Right lobe of liver (tissue), 6 donors: ENCODE measurements around the gene ALDH2. TPM values are rescaled to one million over a fixed set of nuclear protein-coding genes. Genes with fewer than 3 reads are reported as not detected.

ENCODE experiments used
- ATAC-seq, 4 donors: fragments of 200-7000 bp; cut with Tn5 transposase; one replicate each; pipeline ENCODE4 v1.9.1; 2020; ENCODE audit warnings: mild to moderate bottlenecking in 4 of 4, moderate library complexity in 4 of 4
- DNase-seq, 3 donors: peaks; one replicate each; pipeline ENCODE4 v3.0.0-alpha.2; 2020
- H3K27ac ChIP-seq, 3 donors: fragments of 200-600 bp; one replicate each; pipeline ENCODE4 v1.8.0; 2022
- H3K27me3 ChIP-seq, 2 donors: fragments of 200-600 bp; one replicate each; pipeline ENCODE4 v1.8.0; 2022
- H3K36me3 ChIP-seq, 4 donors: fragments of 200-600 bp; sonication (generic) in 1 of 4; one replicate each; pipeline versions ENCODE4 v1.5.1 to v1.8.0; 2017 to 2022; ENCODE audit warnings: control low read depth in 1 of 4
- H3K4me1 ChIP-seq, 4 donors: fragments of 200-600 bp; sonication (generic) in 1 of 4; one replicate each; pipeline versions ENCODE4 v1.5.1 to v1.8.0; 2017 to 2022; ENCODE audit warnings: control low read depth in 1 of 4
- H3K4me3 ChIP-seq, 3 donors: fragments of 200-600 bp; one replicate each; pipeline ENCODE4 v1.8.0; 2022
- H3K9me3 ChIP-seq, 4 donors: fragments of 200-600 bp; sonication (generic) in 1 of 4; one replicate each; pipeline versions ENCODE4 v1.5.1 to v1.8.0; 2017 to 2022; ENCODE audit warnings: control low read depth in 1 of 4
- POLR2A ChIP-seq: fragments of 450-650 bp; IDR thresholded peaks from one replicate; pipeline ENCODE4 v1.6.1; 2017; ENCODE audit warnings: antibody characterized with exemption, mild to moderate bottlenecking
- WGBS: methylation state at CpG from one replicate; pipeline ENCODE4 v1.1.6; 2018; ENCODE audit warnings: low coverage, low lambda C conversion rate; ENCODE audit not compliant: insufficient coverage; ENCODE audit errors: missing lambda C conversion rate; 5-methylcytosine and 5-hydroxymethylcytosine counted together
- intact Hi-C, 2 donors: fragments of 100-400 bp; cut with DNase I; formaldehyde crosslinking; loops; one replicate each; pipeline versions ENCODE4 v1.11.2 to v1.14.1; 2022
- total RNA-seq, 6 experiments: library from RNA; depleted of rRNA in 2 of 6; stranded (reverse); fragments of >200 nt in 2 of 6; fragmentation: NEBNext Ultra II Directional in 3 of 6; extraction: Animal tissue kit (Norgen Biotek cat#: 25700) in 3 of 6; gene quantifications; one replicate each; pipeline versions ENCODE4 v1.1.0 to v1.2.4, GENCODE V29; 2016 to 2023
- TF ChIP-seq, protein P1 (sequence below), 4 donors: fragments of 200-600 bp in 3 of 4; fragments of 450-650 bp in 1 of 4; IDR thresholded peaks; one replicate each; pipeline versions ENCODE4 v1.5.1 to v1.8.0; 2016 to 2022; ENCODE audit warnings: antibody characterized with exemption in 4 of 4, mild to moderate bottlenecking in 2 of 4
- donor health status: DM: no; HTN: yes; CAD: no.
- donor health status: DM: no; HTN: no; CAD: no.
- donor health status: DM: no; HTN: no; CAD: no.
- donor health status: DM: no; HTN: yes; CAD: no.
- donor health status: DM: no; HTN: yes; CAD: no.

ALDH2 gene
- total RNA-seq, 6 experiments from 2014 or later, result 287 to 1,060 (median 749) TPM

DNA sequence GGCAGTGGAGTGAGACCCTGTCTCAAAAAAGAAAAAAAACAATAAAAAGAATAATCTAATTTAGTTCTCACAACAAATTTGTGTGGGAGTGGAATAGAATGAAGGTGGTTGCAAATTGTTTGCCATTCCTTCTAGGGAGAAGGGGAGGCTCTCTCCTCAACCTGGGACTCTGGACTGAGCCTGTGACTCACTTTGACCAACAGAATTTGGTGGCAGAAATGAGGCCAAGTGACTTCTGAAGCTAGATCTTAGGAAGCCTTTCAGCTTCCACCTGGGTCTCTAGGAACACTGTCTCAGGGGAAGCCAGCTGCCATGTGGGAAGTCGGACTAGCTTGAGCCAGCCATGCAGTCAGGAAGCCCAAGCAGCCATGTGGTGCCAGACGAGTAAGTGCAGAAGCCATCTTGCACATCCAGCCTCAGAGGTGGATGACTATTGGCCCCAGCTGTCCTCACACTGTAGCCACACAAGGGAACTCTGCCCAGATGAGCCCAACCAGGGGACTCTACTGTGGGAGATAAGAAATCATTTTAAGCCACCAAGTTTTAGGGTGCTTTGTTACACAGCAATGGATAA is 14.4 kb downstream of the ALDH2 start:
- peaks cover 0 to 92% (median 46%) of the 10 kb centered on the region in 4 donors for H3K4me1 ChIP-seq
- no peaks in the 10 kb centered on the region for H3K27me3 ChIP-seq
- no peak for ATAC-seq
- no peak overlapping the region for H3K27ac ChIP-seq
- peaks cover 0 to 54% (median 22%) of the 10 kb centered on the region in 4 donors for H3K36me3 ChIP-seq
- no peaks in the 10 kb centered on the region for H3K9me3 ChIP-seq
- no peak for DNase-seq
- TF ChIP-seq POLR2A, result no peak
- no CpG with 5 or more reads among the region's 2 CpGs for WGBS
- H3K4me3 ChIP-seq, result no peak overlapping the region
- intact Hi-C loops, result no loop called here

DNA sequence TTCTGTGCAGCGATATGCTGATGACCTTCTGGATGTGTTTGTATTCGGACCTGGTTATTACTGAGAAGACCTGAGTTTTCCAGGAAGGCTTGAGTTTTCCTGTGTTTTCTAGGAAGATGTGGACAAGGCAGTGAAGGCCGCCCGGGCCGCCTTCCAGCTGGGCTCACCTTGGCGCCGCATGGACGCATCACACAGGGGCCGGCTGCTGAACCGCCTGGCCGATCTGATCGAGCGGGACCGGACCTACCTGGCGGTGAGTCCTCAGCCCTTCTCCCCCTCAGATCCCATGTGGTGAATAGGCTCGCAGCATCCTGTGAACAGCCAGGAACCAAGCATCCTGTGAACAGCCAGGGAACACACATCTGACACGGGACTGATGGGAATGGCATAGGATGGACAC is 16.3 kb downstream of the ALDH2 start:
- no peaks in the 10 kb centered on the region for H3K9me3 ChIP-seq
- DNase-seq (peak in 1 of 3 donors; percentile 65), ATAC-seq (peak in 1 of 4 donors; percentile 18)
- intact Hi-C loops, result no loop called here
- H3K27me3 ChIP-seq, result no peaks in the 10 kb centered on the region
- peak overlapping the region in 1 of 3 donors; percentile 55 for H3K27ac ChIP-seq
- H3K36me3 ChIP-seq, result peaks cover 0 to 59% (median 22%) of the 10 kb centered on the region in 4 donors
- H3K4me3 ChIP-seq, result no peak overlapping the region
- TF ChIP-seq, protein P1, sequence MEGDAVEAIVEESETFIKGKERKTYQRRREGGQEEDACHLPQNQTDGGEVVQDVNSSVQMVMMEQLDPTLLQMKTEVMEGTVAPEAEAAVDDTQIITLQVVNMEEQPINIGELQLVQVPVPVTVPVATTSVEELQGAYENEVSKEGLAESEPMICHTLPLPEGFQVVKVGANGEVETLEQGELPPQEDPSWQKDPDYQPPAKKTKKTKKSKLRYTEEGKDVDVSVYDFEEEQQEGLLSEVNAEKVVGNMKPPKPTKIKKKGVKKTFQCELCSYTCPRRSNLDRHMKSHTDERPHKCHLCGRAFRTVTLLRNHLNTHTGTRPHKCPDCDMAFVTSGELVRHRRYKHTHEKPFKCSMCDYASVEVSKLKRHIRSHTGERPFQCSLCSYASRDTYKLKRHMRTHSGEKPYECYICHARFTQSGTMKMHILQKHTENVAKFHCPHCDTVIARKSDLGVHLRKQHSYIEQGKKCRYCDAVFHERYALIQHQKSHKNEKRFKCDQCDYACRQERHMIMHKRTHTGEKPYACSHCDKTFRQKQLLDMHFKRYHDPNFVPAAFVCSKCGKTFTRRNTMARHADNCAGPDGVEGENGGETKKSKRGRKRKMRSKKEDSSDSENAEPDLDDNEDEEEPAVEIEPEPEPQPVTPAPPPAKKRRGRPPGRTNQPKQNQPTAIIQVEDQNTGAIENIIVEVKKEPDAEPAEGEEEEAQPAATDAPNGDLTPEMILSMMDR (IDR thresholded peaks at IDR 0.05), result no peak
- TF ChIP-seq POLR2A, result no peak
- H3K4me1 ChIP-seq, result peaks cover 0 to 92% (median 38%) of the 10 kb centered on the region in 4 donors
- WGBS, result 48% methylated on average over 11 of the region's 17 CpGs

DNA sequence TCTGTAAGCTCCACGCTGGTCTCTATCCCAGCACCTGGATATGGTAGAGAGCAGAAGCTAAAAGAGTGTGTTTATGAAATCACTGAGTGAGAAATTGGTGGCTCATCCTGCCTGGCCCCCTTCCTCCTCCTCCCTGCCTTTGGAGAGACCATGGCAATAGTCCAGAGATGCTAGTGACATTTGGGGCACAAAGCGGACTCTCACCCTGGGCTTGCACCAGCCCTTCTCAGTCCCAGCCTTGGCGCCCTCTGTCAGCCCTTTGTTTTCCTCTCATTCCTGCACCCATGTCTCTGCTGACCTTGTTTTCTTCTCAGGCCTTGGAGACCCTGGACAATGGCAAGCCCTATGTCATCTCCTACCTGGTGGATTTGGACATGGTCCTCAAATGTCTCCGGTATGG is 18.2 kb downstream of the ALDH2 start:
- peak in 2 of 3 donors; percentile 73 to 78 for DNase-seq
- WGBS, result 49% methylated on average over 4 of the region's 4 CpGs
- intact Hi-C loops, result no loop called here

DNA sequence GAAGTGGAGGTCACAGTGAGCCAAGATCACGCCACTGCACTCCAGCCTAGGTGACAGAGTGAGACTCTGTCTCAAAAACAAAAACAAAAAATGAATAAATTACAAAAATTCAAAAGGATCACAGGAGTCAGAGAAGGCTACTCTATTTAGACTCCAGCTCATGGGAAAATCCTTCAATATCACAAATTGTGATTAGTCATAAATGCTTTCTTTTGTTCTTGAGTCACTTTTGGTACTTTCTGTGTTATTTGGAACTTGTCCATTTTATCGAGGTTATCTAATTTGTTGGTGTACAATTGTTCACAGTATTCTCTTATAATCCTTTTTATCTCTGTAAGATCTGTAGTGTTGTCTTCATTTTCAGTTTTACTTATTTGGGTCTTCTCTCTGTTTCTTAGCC is 18.9 kb downstream of the ALDH2 start:
- H3K36me3 ChIP-seq, result peaks cover 0 to 68% (median 28%) of the 10 kb centered on the region in 4 donors
- 38% methylated on average over 2 of the region's 2 CpGs for WGBS
- peaks cover 0 to 91% (median 36%) of the 10 kb centered on the region in 4 donors for H3K4me1 ChIP-seq
- DNase-seq, result no peak
- no peak overlapping the region for H3K4me3 ChIP-seq
- no peak for TF ChIP-seq POLR2A
- TF ChIP-seq, protein P1 (IDR thresholded peaks at IDR 0.05), result no peak
- no peak for ATAC-seq
- H3K27ac ChIP-seq, result peak overlapping the region in 2 of 3 donors; percentile 24 to 55
- intact Hi-C loops, result no loop called here
- H3K27me3 ChIP-seq, result no peaks in the 10 kb centered on the region
- H3K9me3 ChIP-seq, result no peaks in the 10 kb centered on the region

More for the DNA sequence above, 18.2 kb downstream of the ALDH2 start:
- TF ChIP-seq, protein P1 (IDR thresholded peaks at IDR 0.05), result peak in 1 of 4 donors; percentile 21
- no peak for TF ChIP-seq POLR2A
- ATAC-seq, result peak; percentile 4 to 23 (median 15)
- no peak overlapping the region for H3K4me3 ChIP-seq
- peaks cover 0 to 91% (median 35%) of the 10 kb centered on the region in 4 donors for H3K4me1 ChIP-seq
- H3K27ac ChIP-seq, result peak overlapping the region in 2 of 3 donors; percentile 24 to 55
- no peaks in the 10 kb centered on the region for H3K27me3 ChIP-seq
- H3K9me3 ChIP-seq, result no peaks in the 10 kb centered on the region
- H3K36me3 ChIP-seq, result peaks cover 0 to 67% (median 24%) of the 10 kb centered on the region in 4 donors

DNA sequence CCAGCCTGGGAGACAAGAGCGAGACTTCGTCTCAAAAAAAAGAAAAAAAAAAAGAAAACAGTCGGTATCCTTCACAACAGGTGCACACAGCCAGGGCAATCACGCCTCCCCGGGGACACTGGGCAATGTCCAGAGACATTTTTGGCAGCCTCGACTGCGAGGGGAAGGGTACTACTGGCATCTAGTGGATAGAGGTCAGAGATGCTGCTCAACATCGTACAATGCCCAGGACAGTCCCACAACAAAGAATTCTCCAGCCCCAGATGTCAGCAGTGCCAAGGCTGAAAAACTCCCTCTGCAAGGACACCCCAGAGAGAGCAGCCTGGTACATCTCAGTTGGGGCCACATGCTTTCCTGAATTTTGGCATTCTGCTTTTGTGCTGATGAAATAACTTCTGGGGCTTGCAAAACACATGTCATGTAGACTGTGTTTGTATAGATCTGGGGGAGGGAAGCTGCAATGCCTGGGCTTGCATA is 21.5 kb downstream of the ALDH2 start:
- ATAC-seq, result peak; percentile 56 to 72 (median 66)
- 4% methylated on average over 6 of the region's 8 CpGs for WGBS

More for the DNA sequence above, 21.5 kb downstream of the ALDH2 start:
- DNase-seq, result peak; percentile 82 to 93 (median 89)
- Histone ChIP-seq H3K36me3 (peaks cover 5 to 69% (median 34%) of the 10 kb centered on the region in 4 donors), H3K27ac (peak overlapping the region; percentile 14 to 85 (median 75)), H3K27me3 (no peaks in the 10 kb centered on the region), H3K4me3 (no peak overlapping the region), H3K9me3 (no peaks in the 10 kb centered on the region), H3K4me1 (peaks cover 0 to 88% (median 40%) of the 10 kb centered on the region in 4 donors)
- intact Hi-C loops, result no loop called here
- TF ChIP-seq POLR2A, result no peak
- TF ChIP-seq, protein P1 (IDR thresholded peaks at IDR 0.05), result peak; percentile 56 to 72 (median 57)
